HEK293T (cell line): ENCODE results near the gene MYCBPAP.

ENCODE experiments used
- CTCF ChIA-PET: fragments of 350-600 bp; formaldehyde crosslinking; extraction: SDS; loops from one replicate; lab custom pipeline; 2021; ENCODE audit warnings: antibody characterized with exemption, inconsistent platforms; lab: Yijun Ruan, JAX
- POLR2A ChIA-PET: fragments of 350-600 bp; formaldehyde crosslinking; extraction: SDS; loops from one replicate; lab custom pipeline; 2020; ENCODE audit warnings: antibody characterized with exemption, inconsistent platforms; lab: Yijun Ruan, JAX
- DNase-seq: peaks from one replicate; pipeline ENCODE4 v3.0.0; 2012; ENCODE audit warnings: mixed read lengths; ENCODE audit errors: extremely low spot score
- ARNT ChIP-seq: fragments of 450-650 bp; IDR thresholded peaks from 2 replicates; pipeline ENCODE4 v1.6.1; 2017; ENCODE audit warnings: mild to moderate bottlenecking
- BHLHE40 ChIP-seq: fragments of 450-650 bp; IDR thresholded peaks from 2 replicates; pipeline ENCODE4 v1.6.1; 2016; ENCODE audit warnings: mild to moderate bottlenecking, moderate library complexity, borderline replicate concordance
- CTBP1 ChIP-seq: fragments of 450-650 bp; IDR thresholded peaks from 2 replicates; pipeline ENCODE4 v1.6.1; 2016; ENCODE audit warnings: borderline replicate concordance
- ELF4 ChIP-seq: fragments of 450-650 bp; IDR thresholded peaks from 2 replicates; pipeline ENCODE4 v1.6.1; 2017; ENCODE audit warnings: antibody characterized with exemption
- FOXA1 ChIP-seq: fragments of 450-650 bp; IDR thresholded peaks from 2 replicates; pipeline ENCODE4 v1.6.1; 2016; ENCODE audit warnings: mild to moderate bottlenecking
- FOXK2 ChIP-seq: fragments of 450-650 bp; IDR thresholded peaks from 2 replicates; pipeline ENCODE4 v1.6.1; 2016; ENCODE audit warnings: mild to moderate bottlenecking
- FOXM1 ChIP-seq: fragments of 450-650 bp; IDR thresholded peaks from 2 replicates; pipeline ENCODE4 v1.6.1; 2017; ENCODE audit warnings: mild to moderate bottlenecking, borderline replicate concordance
- HDGF ChIP-seq: fragments of 450-650 bp; IDR thresholded peaks from 2 replicates; pipeline ENCODE4 v1.6.1; 2017; ENCODE audit warnings: antibody characterized with exemption, borderline replicate concordance
- L3MBTL2 ChIP-seq: fragments of 450-650 bp; conservative IDR thresholded peaks from 2 replicates; pipeline ENCODE4 v1.6.1; 2016; ENCODE audit warnings: mild to moderate bottlenecking
- LEF1 ChIP-seq: fragments of 450-650 bp; IDR thresholded peaks from 2 replicates; pipeline ENCODE4 v1.6.1; 2017; ENCODE audit warnings: mild to moderate bottlenecking, borderline replicate concordance
- NFRKB ChIP-seq: fragments of 450-650 bp; IDR thresholded peaks from 2 replicates; pipeline ENCODE4 v1.6.1; 2016; ENCODE audit warnings: mild to moderate bottlenecking, moderate library complexity
- PKNOX1 ChIP-seq: fragments of 450-650 bp; IDR thresholded peaks from 2 replicates; pipeline ENCODE4 v1.6.1; 2016
- SP1 ChIP-seq: fragments of 450-650 bp; IDR thresholded peaks from 2 replicates; pipeline ENCODE4 v1.6.1; 2017
- SUZ12 ChIP-seq: fragments of 450-650 bp; IDR thresholded peaks from 2 replicates; pipeline ENCODE4 v1.6.1; 2016; ENCODE audit warnings: mild to moderate bottlenecking
- TARDBP ChIP-seq: fragments of 450-650 bp; IDR thresholded peaks from 2 replicates; pipeline ENCODE4 v1.6.1; 2016
- ZNF384 ChIP-seq: fragments of 450-650 bp; IDR thresholded peaks from 2 replicates; pipeline ENCODE4 v1.6.1; 2016

The MYCBPAP gene

GRCh38 chr17:50563092-50563511 lies 54.9 kb downstream of the MYCBPAP start:
- no peak for DNase-seq
- CTCF ChIA-PET = interaction anchor here (0.6 to 1.6 kb wide), 8 partner anchors 11 to 289 kb away, joined by 3 to 5 read pairs (median 4); no protein-coding TSS in a partner anchor
- POLR2A ChIA-PET = interaction anchor here (1.7 kb wide), 1 partner anchor 10 kb away, joined by 4 read pairs; no protein-coding TSS in a partner anchor

GRCh38 chr17:50564916-50565315 lies 56.7 kb downstream of the MYCBPAP start:
- ChIA-PET CTCF (no interaction called here), POLR2A (no interaction called here)
- TF ChIP-seq NFRKB (no peak), LEF1 (no peak), PKNOX1 (no peak), L3MBTL2 (no peak), FOXM1 (no peak), BHLHE40 (no peak)
- DNase-seq = no peak

More at GRCh38 chr17:50563092-50563511, 54.9 kb downstream of the MYCBPAP start:
- TF ChIP-seq NFRKB = no peak
- TF ChIP-seq PKNOX1 = no peak
- TF ChIP-seq SP1 = no peak
- TF ChIP-seq ARNT = no peak
- TF ChIP-seq TARDBP = no peak
- no peak for TF ChIP-seq ZNF384
- TF ChIP-seq L3MBTL2 = no peak
- no peak for TF ChIP-seq FOXK2

GRCh38 chr17:50565402-50566350 lies 57.4 kb downstream of the MYCBPAP start:
- DNase-seq = no peak
- ChIA-PET CTCF (no interaction called here), POLR2A (no interaction called here)
- TF ChIP-seq PKNOX1 (no peak), HDGF (no peak), FOXK2 (no peak), ARNT (no peak), ZNF384 (no peak), TARDBP (no peak), LEF1 (no peak), SP1 (no peak), FOXM1 (no peak), BHLHE40 (no peak), SUZ12 (no peak), FOXA1 (no peak)

GRCh38 chr17:50566886-50567285 lies 58.6 kb downstream of the MYCBPAP start:
- DNase-seq = no peak
- TF ChIP-seq FOXK2 (no peak), ELF4 (no peak), BHLHE40 (no peak), TARDBP (no peak), NFRKB (no peak), CTBP1 (no peak), SUZ12 (no peak), PKNOX1 (no peak), HDGF (no peak), FOXA1 (no peak), SP1 (no peak), FOXM1 (no peak), ARNT (no peak), ZNF384 (no peak), L3MBTL2 (no peak), LEF1 (no peak)
- ChIA-PET CTCF (no interaction called here), POLR2A (no interaction called here)

GRCh38 chr17:50568659-50569058 lies 60.4 kb downstream of the MYCBPAP start:
- CTCF ChIA-PET = no interaction called here
- POLR2A ChIA-PET = no interaction called here
- TF ChIP-seq TARDBP (no peak), CTBP1 (no peak)
- DNase-seq = no peak

GRCh38 chr17:50569592-50569991 lies 61.4 kb downstream of the MYCBPAP start:
- no peak for DNase-seq
- ChIA-PET POLR2A (interaction anchor here (1.5 kb wide), 1 partner anchor 14 kb away, joined by 3 read pairs; no protein-coding TSS in a partner anchor), CTCF (interaction anchor here (1.2 kb wide), 1 partner anchor 18 kb away, joined by 4 read pairs; no protein-coding TSS in a partner anchor)
- TF ChIP-seq ELF4 (no peak), FOXK2 (no peak), CTBP1 (no peak), FOXA1 (no peak), LEF1 (no peak)
